WTC11 (cell line): Measurements from ENCODE around the gene CGNL1. TPM values are rescaled to one million over a fixed set of nuclear protein-coding genes. Genes with fewer than 3 reads are reported as not detected.

Experiments
- ATAC-seq: fragments of 200-7000 bp; cut with Tn5 transposase; 2 replicates; pipeline ENCODE4 v1.10.0; 2021; ENCODE audit warnings: mild to moderate bottlenecking, moderate library complexity
- CTCF ChIA-PET: fragments of 300-600 bp; sonication (Branson Sonifier 250); formaldehyde crosslinking; loops from one replicate; lab custom pipeline; 2021; ENCODE audit warnings: antibody characterized with exemption; lab: Charles Lee
- POLR2A ChIA-PET: fragments of 350-600 bp; sonication (Branson Sonifier 250); formaldehyde crosslinking; loops from one replicate; lab custom pipeline; 2021; ENCODE audit warnings: antibody characterized with exemption; lab: Charles Lee
- DNase-seq: peaks from one replicate; pipeline ENCODE4 v3.0.0; 2021; ENCODE audit warnings: low spot score
- H3K27ac Mint-ChIP-seq: 2 replicates; pipeline ENCODE4 v1.8.0; 2021; ENCODE audit warnings: mixed read lengths
- H3K27me3 Mint-ChIP-seq: 2 replicates; pipeline ENCODE4 v1.8.0; 2021; ENCODE audit warnings: low read depth, mild to moderate bottlenecking, moderate library complexity, mixed read lengths
- H3K36me3 Mint-ChIP-seq: 2 replicates; pipeline ENCODE4 v1.8.0; 2021; ENCODE audit warnings: mixed read lengths
- H3K4me1 Mint-ChIP-seq: 2 replicates; pipeline ENCODE4 v1.8.0; 2022; ENCODE audit warnings: mixed read lengths
- H3K4me3 Mint-ChIP-seq: 2 replicates; pipeline ENCODE4 v1.8.0; 2021; ENCODE audit warnings: mild to moderate bottlenecking, moderate library complexity, mixed read lengths
- H3K9me3 Mint-ChIP-seq: 2 replicates; pipeline ENCODE4 v1.8.0; 2021; ENCODE audit warnings: mixed read lengths
- ATF6 ChIP-seq: sonication (generic); formaldehyde crosslinking; IDR thresholded peaks from 2 replicates; pipeline ENCODE4 v1.8.1; 2023; ENCODE audit warnings: mild to moderate bottlenecking, missing genetic modification reagents
- E2F5 ChIP-seq: sonication (generic); formaldehyde crosslinking; IDR thresholded peaks from 2 replicates; pipeline ENCODE4 v1.8.1; 2022; ENCODE audit warnings: mild to moderate bottlenecking, moderate library complexity, missing genetic modification reagents
- ETV6 ChIP-seq: sonication (generic); formaldehyde crosslinking; IDR thresholded peaks from 2 replicates; pipeline ENCODE4 v1.8.1; 2022; ENCODE audit warnings: mild to moderate bottlenecking, missing genetic modification reagents
- IRF1 ChIP-seq: sonication (generic); formaldehyde crosslinking; IDR thresholded peaks from 2 replicates; pipeline ENCODE4 v1.8.0; 2023; ENCODE audit warnings: missing genetic modification reagents
- MAX ChIP-seq: sonication (generic); formaldehyde crosslinking; IDR thresholded peaks from 2 replicates; pipeline ENCODE4 v1.8.0; 2022; ENCODE audit warnings: mild to moderate bottlenecking, missing genetic modification reagents
- PRRX2 ChIP-seq: fragments of 250-450 bp; sonication (Bioruptor Pico); IDR thresholded peaks from 2 replicates; pipeline ENCODE4 v1.8.0; 2021; ENCODE audit warnings: mild to moderate bottlenecking
- SMAD3 ChIP-seq: sonication (generic); formaldehyde crosslinking; IDR thresholded peaks from 2 replicates; pipeline ENCODE4 v1.8.0; 2022; ENCODE audit warnings: missing genetic modification reagents, mild to moderate bottlenecking, borderline replicate concordance
- STAT6 ChIP-seq: sonication (generic); formaldehyde crosslinking; conservative IDR thresholded peaks from 2 replicates; pipeline ENCODE4 v1.8.1; 2023; ENCODE audit warnings: mild to moderate bottlenecking, low read depth, missing genetic modification reagents, moderate library complexity
- TEAD4 ChIP-seq: sonication (generic); formaldehyde crosslinking; IDR thresholded peaks from 2 replicates; pipeline ENCODE4 v1.8.0; 2022; ENCODE audit warnings: mild to moderate bottlenecking, missing genetic modification reagents
- USF2 ChIP-seq: sonication (generic); formaldehyde crosslinking; IDR thresholded peaks from 2 replicates; pipeline ENCODE4 v1.8.1; 2023; ENCODE audit warnings: mild to moderate bottlenecking, missing genetic modification reagents, moderate library complexity
- ZNF281 ChIP-seq: sonication (generic); formaldehyde crosslinking; IDR thresholded peaks from 2 replicates; pipeline ENCODE4 v1.8.0; 2023; ENCODE audit warnings: mild to moderate bottlenecking, missing genetic modification reagents
- ZNF396 ChIP-seq: fragments of 250-450 bp; sonication (Bioruptor Pico); IDR thresholded peaks from 2 replicates; pipeline ENCODE4 v1.8.0; 2021; ENCODE audit warnings: mild to moderate bottlenecking, moderate library complexity, borderline replicate concordance
- ZNF416 ChIP-seq: fragments of 250-450 bp; sonication (Bioruptor Pico); IDR thresholded peaks from 2 replicates; pipeline ENCODE4 v1.9.0; 2021; ENCODE audit warnings: mild to moderate bottlenecking, inconsistent platforms
- ZNF532 ChIP-seq: fragments of 250-450 bp; sonication (Bioruptor Pico); IDR thresholded peaks from 2 replicates; pipeline ENCODE4 v1.9.0; 2021; ENCODE audit warnings: mild to moderate bottlenecking, borderline replicate concordance
- total RNA-seq: library from RNA; stranded (reverse); gene quantifications from 3 replicates; pipeline ENCODE4 v1.2.3, GENCODE V29; 2021

CGNL1 gene
- total RNA-seq, 1 experiment from 2014 or later = 57.3 TPM

GRCh38 chr15:57418635-57419034 lies 42.3 kb downstream of the CGNL1 start (continued):
- TF ChIP-seq ATF6 (CRISPR knock-in tag) (no peak), IRF1 (no peak), ZNF532 (CRISPR knock-in tag) (no peak), PRRX2 (CRISPR knock-in tag) (no peak), ZNF281 (CRISPR knock-in tag) (no peak), MAX (CRISPR knock-in tag) (no peak)

- peaks cover 20% of the 10 kb centered on the region for H3K36me3 Mint-ChIP-seq
- TF ChIP-seq PRRX2 (CRISPR knock-in tag) (no peak), USF2 (CRISPR knock-in tag) (no peak), ETV6 (CRISPR knock-in tag) (no peak), SMAD3 (no peak), STAT6 (CRISPR knock-in tag) (no peak), ZNF416 (CRISPR knock-in tag) (no peak), TEAD4 (CRISPR knock-in tag) (no peak), ZNF396 (no peak), E2F5 (CRISPR knock-in tag) (no peak), ATF6 (CRISPR knock-in tag) (no peak)
These were observed 43.0 kb downstream of the CGNL1 start for GRCh38 chr15:57419335-57419734.

More at GRCh38 chr15:57419335-57419734, 43.0 kb downstream of the CGNL1 start:
- DNase-seq = no peak
- CTCF ChIA-PET = no interaction called here
- peaks cover 38% of the 10 kb centered on the region for H3K4me1 Mint-ChIP-seq
- H3K4me3 Mint-ChIP-seq = no peak overlapping the region
- POLR2A ChIA-PET = no interaction called here
- H3K27ac Mint-ChIP-seq = peak overlapping the region; percentile 31; the same call in 1 of the 2 replicates
- no peaks in the 10 kb centered on the region for H3K9me3 Mint-ChIP-seq
- no peaks in the 10 kb centered on the region for H3K27me3 Mint-ChIP-seq
- no peak for ATAC-seq
